Measurements from ENCODE around the gene GBX2.

The GBX2 gene

GRCh38 chr2:236180076-236180816 is 12.1 kb upstream of the GBX2 start:
- no peak for DNase-seq

DNA sequence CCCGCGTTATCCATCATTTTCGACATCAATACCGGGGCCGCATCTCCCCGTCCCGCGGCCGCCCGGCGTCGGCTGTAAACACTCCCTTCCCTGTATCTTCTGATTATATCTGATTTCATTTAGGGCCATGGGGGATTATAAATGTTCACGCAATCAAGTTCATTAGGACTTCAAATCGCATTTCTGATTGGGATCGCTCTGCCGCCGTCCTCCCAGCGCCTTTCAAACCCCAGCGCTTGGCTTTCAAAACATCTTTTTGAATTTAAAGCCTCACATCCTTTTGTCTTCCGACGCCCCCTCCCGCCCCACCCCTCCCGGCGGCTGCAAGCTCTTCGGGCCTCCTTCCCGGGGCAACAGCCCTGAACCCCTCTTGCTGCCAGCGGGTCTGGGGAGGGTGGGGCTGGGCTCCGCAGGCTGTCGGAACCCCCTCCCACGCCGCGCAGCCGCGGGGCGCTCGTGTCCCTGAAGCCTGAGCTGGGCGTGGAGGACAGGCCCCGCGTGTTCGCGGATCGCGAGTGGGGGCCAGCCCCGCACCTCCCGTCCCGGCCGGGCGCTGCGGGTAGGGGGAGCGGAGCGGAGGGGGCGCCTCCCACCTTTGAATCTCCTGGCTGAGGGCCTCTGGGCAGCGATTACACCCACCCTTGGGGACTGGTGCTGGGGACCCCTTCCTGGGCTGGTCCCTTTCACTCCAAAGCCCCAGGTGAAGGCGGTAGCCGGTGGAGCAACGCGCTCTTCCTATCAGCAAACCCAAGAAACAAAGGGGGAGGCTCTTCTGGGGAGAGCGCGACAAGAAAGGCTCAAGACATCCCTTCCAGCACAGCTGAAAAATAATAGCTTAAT is 11.3 kb upstream of the GBX2 start:
- no peak for DNase-seq

DNA sequence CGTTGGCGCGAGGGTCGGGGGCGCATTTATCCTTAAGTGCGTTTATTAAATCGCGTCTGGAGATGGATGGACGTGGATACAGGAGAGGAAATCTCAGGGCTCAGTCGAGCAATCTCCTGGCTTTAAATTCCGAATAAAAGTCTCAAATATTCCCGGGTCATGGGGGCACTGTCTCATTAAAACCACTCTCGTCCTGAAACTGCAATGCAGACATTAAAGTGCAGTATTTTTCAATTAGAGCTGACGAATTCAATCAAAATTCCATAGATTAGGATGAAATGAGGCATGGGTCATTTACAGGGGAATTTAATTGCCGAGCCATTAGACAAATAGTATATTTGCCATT is 10.7 kb upstream of the GBX2 start:
- no peak for DNase-seq

DNA sequence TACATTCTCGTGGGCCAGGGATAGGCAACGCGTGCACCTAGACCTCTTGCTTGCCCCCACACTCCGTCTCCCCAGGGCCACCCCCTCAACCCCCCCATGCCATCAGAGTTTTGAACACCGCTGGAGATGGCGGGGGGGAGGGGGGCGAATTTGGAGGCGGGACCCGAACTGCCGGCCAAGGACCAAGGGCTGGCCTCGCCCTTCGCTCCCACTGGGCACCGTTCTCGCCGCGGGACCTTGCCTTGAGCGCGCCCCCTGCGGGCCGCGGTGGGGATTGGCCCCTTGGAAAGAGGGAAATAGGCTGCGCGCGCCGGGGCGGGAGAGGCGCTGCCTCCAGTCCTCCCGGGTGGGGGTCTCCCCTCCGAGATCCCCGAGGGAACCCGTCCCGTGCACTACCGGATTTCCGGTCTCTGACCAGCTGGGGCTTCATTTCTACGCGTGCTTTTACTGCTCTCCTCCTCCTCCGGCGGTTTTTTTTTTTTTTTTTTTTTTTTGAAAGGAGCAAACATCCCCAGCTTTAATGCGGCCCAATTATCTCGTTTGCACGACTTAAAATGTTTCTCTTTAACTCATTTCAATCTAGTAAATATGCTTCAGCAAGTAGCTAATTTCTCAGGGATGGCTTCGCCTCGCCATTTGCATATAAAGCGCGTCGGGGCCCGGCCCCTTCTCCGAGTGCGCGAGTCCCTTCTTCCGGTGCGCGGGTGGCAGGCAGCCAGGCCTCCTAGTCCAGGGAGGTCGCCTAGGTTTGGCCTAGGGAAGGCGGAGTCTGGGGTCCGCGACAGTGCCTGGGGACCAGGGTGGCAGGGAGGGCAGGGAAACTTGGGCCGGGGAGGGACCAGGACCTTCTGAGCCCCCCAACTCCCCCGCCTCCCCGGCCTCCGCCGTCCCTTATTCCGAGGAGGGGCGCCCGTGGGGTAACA is 10.0 kb upstream of the GBX2 start:
- DNase-seq: no peak

GRCh38 chr2:236177604-236177966 is 9.4 kb upstream of the GBX2 start:
- no peak for DNase-seq

DNA sequence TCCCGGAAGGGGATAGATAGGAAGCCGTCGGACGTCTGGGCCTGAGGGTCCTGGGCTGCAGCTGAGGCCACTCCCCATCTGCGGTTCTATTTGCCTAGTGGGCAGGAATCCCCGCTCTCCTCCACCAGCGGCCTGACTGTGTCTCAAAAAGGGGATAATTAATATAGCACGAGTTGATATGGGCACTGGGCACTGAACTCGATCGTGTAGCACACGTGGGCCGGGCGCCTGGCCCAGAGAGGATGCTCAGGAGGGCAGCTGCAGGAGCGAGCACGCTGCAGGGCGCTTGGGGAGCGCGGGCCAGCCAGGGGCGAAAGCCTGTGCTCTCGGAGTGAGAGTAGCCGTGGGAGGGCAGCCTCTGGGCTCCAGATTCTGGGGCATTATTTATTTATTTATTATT is 8.8 kb upstream of the GBX2 start:
- no peak for DNase-seq

DNA sequence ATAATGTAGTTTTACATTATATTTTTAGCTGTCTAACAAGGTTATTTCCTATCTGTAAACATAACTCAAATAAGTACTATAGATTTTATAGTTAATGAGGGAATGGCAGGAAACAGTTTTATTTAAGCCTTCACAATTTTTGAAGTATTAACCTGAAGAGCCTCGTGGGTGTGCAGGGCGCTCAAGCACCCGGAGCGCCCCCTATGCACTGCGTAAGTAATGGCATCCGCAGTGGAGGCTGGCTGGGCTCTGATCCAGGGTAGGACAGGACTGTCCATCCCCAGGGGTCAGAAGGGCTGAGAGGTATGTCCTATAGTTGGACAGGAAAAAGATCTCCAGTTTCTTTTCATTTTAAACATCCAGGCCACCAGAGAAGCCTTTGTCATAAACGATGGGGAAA is 8.2 kb upstream of the GBX2 start:
- no peak for DNase-seq

DNA sequence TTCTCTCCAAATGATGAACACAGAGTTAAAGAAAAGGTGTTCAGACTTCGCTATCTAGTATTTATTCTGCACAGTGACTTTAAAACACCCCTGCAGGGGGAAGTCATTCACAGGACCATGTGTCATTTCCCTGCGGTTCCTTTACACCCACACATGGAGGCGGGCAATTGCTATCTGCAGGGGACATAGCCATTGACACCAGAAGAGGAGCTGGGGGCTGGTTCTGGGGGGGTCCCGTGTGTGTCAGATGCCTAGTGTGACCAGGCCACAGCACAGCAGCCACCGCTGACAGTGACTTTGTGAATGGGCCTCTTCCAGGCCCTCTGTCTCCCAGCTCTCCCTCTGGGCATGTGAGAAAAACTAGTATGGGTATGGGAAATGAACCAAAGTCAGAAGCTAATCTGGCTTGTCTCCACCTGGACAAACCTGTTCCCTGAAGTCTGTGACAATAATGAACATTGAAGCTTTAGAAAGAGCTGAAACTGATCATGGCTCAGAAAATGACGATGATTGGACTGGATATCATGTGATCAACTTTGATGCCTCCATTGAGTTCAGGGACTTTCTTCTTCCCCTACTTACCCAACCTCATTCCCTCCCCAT is 7.5 kb upstream of the GBX2 start:
- no peak for DNase-seq

DNA sequence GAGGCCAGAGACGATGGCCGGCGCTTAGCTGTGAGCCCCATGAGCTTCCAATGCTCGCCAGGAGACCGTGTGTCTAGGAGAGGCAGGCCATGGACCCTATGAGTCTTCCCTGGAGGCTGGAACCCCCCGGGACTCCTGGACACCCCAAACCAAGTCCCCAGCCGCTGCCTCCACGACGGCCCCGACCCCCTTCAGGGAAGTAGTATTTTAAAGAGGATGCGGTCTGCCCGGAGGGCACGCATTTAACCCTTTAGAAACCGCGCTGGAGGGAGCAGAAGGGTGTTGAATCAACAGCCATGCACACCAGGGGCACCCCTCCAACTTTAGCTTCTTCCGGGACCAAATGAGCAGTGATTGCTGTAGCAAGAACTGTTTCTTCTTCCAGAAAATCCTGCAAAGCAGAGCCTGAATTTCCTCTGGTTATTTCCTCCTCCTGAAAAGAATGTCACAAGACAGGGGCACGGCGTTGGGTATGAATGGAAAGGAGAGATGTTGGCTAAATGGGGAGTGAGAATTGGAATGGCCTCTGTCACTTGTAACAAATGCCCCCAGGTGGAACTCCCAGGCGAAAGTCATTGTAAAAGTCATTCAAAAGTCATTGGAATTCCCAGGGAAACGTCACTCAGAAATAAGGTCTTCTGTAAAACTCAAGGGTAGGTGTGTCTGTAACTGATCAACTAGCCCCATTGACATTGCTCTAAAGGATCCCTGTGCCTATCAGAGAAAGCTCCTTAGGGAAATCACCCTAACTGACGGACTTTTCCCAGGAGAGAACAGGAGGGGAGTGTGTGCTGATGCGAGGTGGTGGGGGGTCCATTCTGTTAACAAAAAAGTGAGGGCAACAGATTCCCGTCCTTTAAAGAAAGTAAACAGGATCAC is 5.8 kb upstream of the GBX2 start:
- no peak for DNase-seq

GRCh38 chr2:236173036-236173728 is 5.0 kb upstream of the GBX2 start:
- DNase-seq: no peak

- no peak for DNase-seq
Observed at GRCh38 chr2:236172255-236173035, 4.3 kb upstream of the GBX2 start.

DNA sequence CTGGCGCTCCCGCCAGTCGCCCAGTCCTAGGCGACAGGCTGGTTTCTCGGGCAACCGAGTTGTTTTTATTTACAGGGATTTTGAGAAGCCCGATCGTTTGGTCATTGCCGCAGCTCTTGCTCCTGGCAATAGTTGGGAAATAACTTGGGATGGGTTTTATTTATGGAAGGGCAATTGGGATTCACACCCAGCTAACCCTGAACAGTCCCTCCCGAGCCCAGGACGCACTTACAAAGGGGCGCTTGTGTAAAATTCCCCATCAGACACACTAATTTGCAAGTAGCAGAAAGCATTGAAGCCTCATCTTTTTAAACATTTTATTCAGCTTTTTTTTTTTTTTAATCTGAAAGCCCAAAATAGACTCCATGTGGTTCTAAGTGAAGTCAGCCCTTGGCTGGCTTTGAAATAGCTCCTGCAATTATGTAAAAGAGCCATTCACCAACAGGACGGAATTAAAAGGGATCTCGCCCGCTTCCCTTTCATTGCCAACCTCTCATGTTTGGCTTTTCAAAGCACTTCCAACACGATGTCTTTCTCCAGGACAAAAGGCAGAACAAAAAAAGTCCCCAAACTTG is 3.6 kb upstream of the GBX2 start:
- no peak for DNase-seq

GRCh38 chr2:236171181-236171679 is 3.0 kb upstream of the GBX2 start:
- DNase-seq: no peak

DNA sequence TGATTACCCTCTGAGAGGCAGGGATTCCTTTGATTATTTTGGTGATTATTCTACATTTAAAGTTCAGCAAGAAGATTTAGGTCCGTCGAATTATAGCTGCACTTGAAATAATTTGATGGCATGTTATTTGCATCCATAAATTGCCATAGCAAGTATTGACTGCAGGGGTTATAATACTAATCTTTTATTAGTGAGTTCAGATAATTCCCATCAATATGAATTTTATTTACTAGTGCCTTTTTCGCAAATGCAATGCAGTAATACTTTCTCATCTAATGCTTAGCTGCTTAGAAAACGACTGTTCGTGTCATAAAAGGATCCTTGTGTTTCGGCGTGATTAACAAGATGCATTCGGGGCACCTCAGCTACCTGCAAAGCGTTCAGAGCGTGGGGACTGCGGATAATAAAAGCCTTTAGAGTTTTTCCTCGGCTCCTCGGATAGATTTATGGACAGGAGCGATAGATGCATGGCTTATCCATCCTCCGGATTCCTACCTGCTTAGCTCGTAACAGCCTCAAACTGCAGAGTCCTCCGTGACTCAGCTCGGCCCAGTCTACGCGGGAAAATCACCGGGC is 2.5 kb upstream of the GBX2 start:
- DNase-seq: no peak

DNA sequence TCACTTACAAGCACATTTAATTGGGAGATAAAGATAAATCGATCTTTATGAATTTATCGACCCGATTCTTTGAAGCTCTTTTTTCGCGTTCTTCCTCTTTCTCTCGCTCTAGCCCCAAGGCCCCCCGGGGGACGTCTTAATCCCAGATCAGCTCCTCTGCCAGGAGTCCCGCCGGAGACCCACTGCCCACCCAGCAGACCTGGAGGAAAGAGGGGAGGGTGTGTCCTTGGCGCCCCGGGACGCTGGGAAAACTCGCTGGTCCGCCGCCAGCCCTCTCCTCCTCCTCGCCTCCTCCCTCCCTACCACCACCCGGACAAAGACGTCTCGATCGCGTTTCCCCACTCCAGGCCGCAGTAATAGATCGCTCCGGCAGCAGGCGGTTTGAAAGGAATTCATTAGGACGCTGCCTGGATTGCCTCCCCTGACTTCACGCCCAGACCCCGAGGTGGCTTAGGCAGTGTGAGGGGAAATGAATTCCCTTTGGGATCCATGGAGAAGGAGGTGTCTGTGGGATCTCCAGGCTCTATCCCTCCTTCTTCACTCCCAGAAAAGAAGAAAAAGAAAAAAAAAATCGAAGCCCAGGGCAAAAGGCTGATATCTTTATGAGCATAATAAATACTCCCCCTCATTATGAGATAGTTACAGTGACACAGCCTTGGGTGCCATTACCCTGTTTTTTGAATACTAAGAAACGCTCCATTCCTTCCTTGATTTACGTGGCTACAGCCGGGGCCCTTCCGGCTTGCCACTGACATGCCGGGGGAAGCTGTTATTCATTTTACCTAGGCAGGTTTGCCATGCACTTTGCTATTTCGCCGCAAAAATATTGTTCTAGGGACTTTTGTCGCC is 1.8 kb upstream of the GBX2 start:
- no peak for DNase-seq

DNA sequence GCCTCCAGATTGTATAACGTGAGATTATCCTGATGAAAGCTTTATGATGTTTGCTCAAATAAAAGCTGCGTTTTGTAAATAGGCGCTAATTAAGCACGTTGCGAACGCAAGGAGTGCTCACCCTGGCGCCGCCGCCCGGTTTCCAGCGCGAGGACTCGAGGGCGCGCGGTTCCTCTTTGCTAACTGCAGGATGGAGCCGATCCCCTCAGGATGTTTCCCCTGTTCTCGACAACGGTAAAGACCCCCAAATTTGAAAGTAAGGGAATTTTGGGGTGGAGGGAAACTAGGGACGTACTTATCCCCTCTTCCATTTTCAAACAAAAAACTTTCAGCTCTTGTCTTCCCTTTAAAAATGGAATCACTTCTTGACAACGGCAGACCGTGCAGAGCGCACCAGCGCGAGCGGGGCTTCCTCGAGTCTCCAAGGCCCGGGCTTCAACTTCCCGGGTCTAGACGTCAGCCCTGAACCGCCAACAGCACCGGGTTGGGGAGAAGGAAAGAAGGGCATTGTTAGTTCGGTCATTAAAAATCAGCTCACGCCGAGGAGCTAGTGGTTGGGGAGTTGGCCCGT is 1.1 kb upstream of the GBX2 start:
- no peak for DNase-seq

- DNase-seq: peak; percentile 26
Observed at GRCh38 chr2:236167297-236168109, 683 bp downstream of the GBX2 start.
